Endothelial cell of umbilical vein (primary cell): ENCODE measurements around the gene TMEM181.

Experiments
- CTCF ChIP-seq, 2 donors: IDR thresholded peaks; 1 replicate in 1 of 2; 2 replicates in 1 of 2; pipeline ENCODE4 v1.5.1; 2011; ENCODE audit warnings: low read length in 2 of 2, mild to moderate bottlenecking in 2 of 2, moderate library complexity in 2 of 2, control low read depth in 1 of 2, inconsistent platforms in 1 of 2, low read depth in 1 of 2; ENCODE audit not compliant: insufficient read depth in 1 of 2; ENCODE audit errors: extremely low read depth in 1 of 2
- EZH2 ChIP-seq: IDR thresholded peaks from 2 replicates; pipeline ENCODE4 v1.6.1; 2012; ENCODE audit warnings: borderline replicate concordance, low read depth, mild to moderate bottlenecking, moderate library complexity, low read length, inconsistent platforms; ENCODE audit not compliant: severe bottlenecking
- FOS ChIP-seq: IDR thresholded peaks from 2 replicates; pipeline ENCODE4 v1.6.1; 2011; ENCODE audit warnings: mild to moderate bottlenecking, low read length, moderate library complexity, borderline replicate concordance; ENCODE audit not compliant: insufficient read depth
- GATA2 ChIP-seq: IDR thresholded peaks from 2 replicates; pipeline ENCODE4 v1.7.0; 2011; ENCODE audit warnings: low read depth, mild to moderate bottlenecking, moderate library complexity, mixed read lengths, low read length; ENCODE audit not compliant: insufficient read length, insufficient read depth
- JUN ChIP-seq: IDR thresholded peaks from 2 replicates; pipeline ENCODE4 v1.6.1; 2011; ENCODE audit warnings: borderline replicate concordance, low read depth; ENCODE audit not compliant: insufficient read length, insufficient read depth
- MAX ChIP-seq: IDR thresholded peaks from 2 replicates; pipeline ENCODE4 v1.6.1; 2011; ENCODE audit not compliant: insufficient read depth, insufficient read length
- MYC ChIP-seq: IDR thresholded peaks from one replicate; pipeline ENCODE4 v1.6.1; 2011; ENCODE audit warnings: mild to moderate bottlenecking, low read depth, low read length
- POLR2A ChIP-seq: IDR thresholded peaks from 2 replicates; pipeline ENCODE4 v1.6.1; 2012; ENCODE audit warnings: low read depth, mild to moderate bottlenecking, control low read depth, low read length
- POLR2AphosphoS5 ChIP-seq: IDR thresholded peaks from 2 replicates; pipeline ENCODE4 v1.6.1; 2012; ENCODE audit warnings: low read depth, mild to moderate bottlenecking, control low read depth, low read length, moderate library complexity; ENCODE audit not compliant: insufficient read depth

- TF ChIP-seq CTCF (IDR thresholded peaks at IDR 0.05; ENCODE audit: extremely low read depth in 1 of 2, insufficient read depth in 1 of 2, low read depth in 1 of 2, low read length in 2 of 2) (no peak), EZH2 (no peak), JUN (no peak), POLR2A (no peak), MYC (no peak), FOS (no peak), GATA2 (no peak), POLR2AphosphoS5 (no peak), MAX (no peak)
These were observed 118.2 kb downstream of the TMEM181 start for GRCh38 chr6:158677906-158678578.
